HG03565 (cell line): ENCODE measurements around the gene KLRC2.
"Not testable (repeated sequence)": the region's sequence is repeated elsewhere in the genome, so short reads cannot be mapped to it uniquely, and the experiment has no call there.

Source experiments
- ATAC-seq: cut with Tn5 transposase; IDR thresholded peaks from one replicate; pipeline ENCODE4 v1.9.1; 2021; ENCODE audit warnings: mild to moderate bottlenecking, moderate library complexity; ENCODE audit not compliant: unreplicated experiment

Gene KLRC2

DNA sequence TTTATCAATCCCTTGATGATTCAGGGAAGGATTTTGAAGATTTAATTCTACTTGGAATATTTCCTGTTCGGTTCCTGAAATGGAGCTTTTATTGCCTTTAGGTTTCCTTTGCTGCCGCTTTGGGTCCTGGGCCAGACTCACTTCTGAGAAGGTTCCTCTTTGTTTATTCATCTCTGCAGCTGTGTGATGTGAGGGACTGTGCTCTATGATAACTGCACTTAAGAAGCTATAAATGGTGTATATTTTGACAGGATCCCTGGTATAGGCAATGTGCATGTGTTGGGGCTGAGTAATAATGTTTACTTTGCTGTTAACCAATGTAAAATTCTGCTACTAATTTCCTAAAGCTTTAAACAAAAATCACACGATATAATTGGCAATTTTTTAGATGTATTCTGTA lies at the start of gene KLRC2:
TSS of gene KLRC2 (minus strand) at position 195 of the 400 bp plus-strand sequence. CDS start at position 171, 24 bp downstream.
- ATAC-seq, result not testable (repeated sequence)

DNA sequence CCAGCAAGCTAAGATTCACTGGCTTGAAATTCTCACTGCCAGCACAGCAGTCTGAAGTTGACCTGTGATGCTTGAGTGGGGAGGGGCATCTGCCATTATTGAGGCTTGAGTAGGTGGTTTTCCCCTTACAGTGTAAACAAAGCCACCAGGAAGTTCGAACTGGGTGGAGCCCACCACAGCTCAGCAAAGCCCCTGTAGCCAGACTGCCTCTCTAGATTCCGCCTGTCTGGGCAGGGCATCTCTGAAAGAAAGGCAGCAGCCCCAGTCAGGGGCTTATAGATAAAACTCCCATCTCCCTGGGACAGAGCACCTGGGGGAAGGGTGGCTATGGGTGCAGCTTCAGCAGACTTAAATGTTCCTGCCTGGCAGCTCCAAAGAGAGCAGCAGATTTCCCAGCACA lies 46.1 kb upstream of the KLRC2 start:
- not testable (repeated sequence) for ATAC-seq

DNA sequence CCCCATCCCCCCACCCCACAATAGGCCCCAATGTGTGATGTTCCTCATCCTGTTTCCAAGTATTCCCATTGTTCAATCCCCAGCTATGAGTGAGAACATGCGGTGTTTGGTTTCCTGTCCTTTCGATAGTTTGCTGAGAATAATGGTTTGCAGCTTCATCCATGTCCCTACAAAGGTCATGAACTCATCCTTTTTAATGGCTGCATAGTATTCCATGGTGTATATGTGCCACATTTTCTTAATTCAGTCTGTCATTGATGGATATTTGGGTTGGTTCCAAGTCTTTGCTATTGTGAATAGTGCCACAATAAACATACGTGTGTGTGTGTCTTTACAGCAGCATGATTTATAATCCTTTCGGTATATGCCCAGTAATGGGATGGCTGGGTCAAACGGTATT lies 37.0 kb upstream of the KLRC2 start:
- not testable (repeated sequence) for ATAC-seq

DNA sequence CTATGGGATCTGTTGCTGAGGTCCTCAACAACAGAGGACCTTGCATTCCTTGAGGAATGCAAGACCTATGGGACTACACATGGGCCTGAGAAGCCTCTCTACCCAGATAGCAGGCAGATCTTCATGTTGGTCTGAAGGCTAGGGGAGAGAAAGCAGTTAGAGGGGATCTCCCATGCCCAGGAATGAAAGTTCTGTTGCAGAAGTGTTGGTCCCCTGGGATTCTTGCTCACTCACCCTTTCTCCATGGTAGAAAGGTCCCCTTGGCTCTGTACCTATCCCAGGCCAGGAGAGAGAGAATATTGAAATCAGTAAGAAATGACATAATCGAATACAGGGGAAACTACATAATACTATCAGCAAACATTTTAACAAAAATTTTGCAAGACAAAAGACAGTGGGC lies 33.9 kb upstream of the KLRC2 start:
- no peak for ATAC-seq

DNA sequence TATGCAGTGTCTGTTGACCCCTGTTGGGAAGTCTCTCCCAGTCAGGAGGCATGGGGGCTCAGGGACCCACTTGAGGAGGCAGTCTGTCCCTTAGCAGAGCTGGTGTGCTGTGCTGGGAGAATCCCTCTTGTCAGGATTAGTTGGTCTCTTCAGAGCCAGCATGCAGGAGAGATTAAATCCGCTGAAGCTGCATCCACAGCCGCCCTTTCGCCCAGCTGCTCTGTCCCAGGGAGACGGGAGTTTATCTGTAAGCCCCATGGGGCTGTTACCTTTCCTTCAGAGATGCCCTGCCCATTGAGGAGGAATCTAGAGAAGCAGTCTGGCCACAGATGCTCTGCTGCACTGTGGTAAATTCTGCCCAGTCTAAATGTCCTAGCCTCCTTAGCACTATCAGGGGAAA lies 30.5 kb upstream of the KLRC2 start:
- no peak for ATAC-seq

DNA sequence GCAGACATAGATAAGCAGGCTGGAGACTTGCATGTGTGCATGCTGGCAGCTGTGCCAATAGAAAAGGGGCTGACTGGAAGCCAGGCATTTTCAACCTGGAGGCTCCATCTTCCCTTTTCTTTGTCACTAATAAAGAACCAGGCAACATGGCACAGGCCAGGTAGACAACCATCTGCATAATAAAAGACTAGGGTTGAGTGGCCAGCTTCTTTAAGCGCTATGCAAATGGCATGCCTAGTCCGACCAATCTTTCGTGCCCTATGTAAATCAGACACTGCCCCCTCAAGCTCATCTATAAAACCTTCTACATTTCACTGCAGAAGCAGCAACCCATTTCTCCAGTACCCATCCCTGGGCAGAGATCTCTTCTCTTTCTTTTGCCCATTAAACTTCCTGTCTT lies 21.9 kb upstream of the KLRC2 start:
- no peak for ATAC-seq

DNA sequence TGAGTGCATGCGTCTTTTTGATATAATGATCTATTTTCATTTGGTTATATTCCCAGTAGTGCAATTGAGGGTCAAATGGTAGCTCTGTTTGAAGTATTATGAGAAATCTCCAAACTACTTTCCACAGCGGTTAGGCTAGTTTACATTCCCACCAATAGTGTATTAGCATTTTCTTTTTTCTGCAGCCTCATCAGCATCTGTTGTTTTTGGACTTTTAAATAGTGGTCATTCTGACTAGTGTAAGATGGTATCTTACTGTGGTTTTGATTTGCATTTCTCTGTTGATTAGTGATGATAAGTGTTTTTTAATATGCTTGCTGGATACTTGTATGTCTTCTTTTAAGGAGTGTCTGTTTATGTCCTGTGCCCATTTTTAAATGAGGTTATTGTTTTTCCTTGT lies 21.0 kb upstream of the KLRC2 start:
- no peak for ATAC-seq

DNA sequence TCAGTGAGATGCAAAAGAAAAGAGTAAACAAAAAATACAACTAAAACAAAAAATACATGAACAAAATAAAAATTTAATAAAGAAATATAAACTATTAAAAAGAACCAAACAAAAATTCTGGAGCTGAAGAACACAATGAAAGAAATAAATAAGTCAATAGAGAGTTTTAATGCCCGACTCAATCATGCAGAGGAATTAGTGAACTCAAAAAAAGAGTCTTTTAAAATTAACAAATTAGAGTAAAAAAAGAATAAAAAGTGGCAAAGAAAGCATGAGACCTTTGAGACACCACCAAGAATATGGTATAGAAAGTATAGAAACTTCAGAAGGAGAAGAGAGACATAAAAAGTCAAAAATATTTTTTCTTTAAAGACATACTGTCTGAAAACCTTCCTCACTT lies 20.0 kb upstream of the KLRC2 start:
- no peak for ATAC-seq

DNA sequence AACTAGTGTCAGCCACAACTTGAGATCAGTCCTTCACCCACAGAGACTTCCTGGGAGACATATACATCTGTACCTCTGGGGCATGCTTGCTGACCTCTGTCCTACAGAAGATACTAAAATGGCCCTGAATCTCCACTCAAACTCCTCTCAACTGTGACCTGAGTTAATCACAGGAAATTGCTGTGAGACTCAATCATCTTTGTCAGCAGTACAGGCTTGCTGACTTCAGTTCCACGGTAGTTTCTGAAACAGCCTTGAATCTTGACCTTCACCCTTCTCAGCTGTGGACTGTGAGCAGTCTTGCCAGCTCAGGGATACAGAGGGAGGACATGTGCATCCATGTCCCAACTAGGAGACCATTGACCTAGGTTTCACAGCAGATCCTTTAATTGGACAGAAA lies 18.7 kb upstream of the KLRC2 start:
- no peak for ATAC-seq

DNA sequence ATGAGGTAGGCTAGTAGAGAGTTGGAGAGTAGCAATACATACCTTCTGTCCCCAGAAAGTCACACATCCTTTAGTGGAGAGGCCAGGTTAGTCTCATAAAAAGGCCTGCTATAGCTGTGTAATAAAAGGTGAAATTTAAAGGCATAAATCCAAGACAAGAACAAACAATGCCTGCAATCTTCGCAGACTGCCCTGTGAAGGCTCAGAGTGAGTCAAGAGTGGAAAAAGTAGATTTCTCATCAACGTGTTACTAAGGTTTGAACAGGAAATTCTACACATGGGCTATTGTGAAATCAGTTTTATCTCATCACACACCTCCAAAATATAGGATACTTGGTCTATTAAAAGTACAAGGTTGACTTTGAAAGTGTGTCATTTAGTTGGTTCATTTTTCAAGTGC lies 17.3 kb upstream of the KLRC2 start, which contains the start of gene KLRC1:
TSS of gene KLRC1 (minus strand) at position 222 of the 400 bp plus-strand sequence. CDS start 2,221 bp downstream, outside the sequence.
- no peak for ATAC-seq

DNA sequence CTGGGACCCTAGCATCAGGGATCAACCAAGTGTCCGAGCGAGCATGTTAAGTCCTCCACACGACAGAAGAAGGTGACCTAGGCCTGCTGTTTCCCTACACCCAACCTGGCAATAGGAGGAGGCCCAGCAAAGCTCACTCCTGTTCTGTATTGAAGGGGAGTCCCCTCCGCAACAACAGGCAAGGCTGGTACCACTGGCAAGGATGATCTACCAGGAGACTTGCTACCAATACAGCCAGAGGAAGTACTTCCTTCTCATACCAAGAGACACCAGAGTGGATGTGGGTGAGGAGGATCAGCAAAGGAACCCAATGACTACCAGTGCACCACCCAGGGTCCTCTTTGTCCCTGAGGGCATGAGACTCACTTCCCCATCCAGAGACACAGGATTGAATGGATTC lies 12.4 kb upstream of the KLRC2 start:
- no peak for ATAC-seq

DNA sequence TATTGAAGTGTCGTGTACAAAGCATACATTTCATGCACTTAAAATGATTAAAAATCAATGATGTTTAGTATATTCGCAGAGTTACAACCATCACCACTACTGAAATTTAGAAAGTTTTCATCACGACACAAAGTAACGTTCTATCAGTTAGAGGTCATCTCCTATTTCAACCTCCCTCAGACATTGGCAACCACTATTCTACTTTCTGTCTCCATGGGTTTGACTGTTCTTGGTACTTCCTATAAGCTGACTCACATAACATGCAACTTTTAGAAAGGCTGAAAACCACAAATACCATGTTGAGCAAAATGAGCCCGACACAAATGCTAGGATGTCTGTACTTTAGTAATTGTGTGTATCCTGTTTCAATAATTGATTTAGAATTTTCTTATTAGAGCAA lies 10.2 kb upstream of the KLRC2 start:
- not testable (repeated sequence) for ATAC-seq

DNA sequence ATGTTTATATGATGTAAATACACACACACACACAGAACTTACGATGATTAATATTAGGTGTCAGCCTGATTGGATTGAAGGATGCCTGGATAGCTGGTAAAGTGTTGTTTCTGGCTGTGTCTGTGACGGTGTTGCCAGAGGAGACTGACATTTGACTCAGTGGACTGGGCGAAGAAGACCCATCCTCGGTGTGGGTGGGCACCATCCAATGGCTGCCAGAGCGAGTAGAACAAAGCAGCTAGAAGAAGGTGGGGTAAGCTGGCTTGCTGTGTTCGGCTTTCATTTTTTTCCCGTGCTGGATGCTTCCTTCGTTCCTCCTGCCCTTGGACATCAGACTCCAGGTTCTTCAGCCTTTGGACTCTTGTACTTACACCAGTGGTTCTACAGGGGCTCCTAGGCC lies 5.3 kb upstream of the KLRC2 start:
- not testable (repeated sequence) for ATAC-seq

DNA sequence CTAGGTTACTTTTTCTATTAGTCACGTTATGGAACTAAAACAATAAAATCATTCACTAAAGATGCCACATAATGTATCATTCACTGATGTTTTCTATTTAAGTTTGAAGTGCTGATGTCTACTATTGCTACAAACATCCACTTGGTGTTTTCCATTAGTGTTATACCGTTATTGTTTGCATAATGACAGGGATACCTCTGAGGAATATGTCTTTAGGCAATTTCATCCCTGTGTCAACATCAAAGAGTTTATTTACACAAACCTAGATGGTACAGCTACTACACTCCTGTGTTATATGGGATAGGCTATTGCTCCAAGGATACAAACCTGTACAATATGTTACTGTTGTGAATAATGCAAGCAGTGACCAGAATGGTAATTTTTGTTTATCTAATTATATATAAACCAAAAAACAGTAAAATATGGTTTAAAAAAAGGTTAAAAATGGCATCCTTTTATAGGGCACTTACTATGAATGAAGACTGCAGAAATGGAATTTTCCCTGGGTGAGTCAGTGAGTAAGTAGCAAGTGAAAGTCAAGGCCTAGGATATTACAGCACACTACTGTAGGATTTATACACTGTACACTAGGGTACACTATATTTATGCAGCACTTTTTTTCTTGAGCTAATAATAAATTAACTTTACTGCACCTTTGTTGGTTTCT lies 3.9 kb upstream of the KLRC2 start:
- not testable (repeated sequence) for ATAC-seq

DNA sequence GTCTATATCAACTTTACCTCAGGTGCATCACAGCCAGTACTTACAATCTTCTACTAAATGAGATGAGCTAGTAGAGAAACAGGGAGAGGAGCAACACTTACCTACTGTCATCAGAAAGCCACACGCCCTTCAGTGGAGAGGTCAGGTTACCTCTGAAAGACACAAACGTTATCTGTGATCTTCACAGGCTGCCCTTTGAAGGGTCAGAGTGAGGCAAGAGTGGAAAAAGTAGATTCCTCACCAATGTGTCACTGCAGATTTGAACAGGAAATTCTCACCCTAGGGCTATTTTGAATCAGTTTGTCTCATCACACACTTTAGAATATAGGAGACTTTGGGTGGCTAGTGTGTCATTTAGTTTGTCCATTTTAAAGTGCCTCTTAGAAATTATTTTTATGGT lies 1.8 kb upstream of the KLRC2 start:
- not testable (repeated sequence) for ATAC-seq

DNA sequence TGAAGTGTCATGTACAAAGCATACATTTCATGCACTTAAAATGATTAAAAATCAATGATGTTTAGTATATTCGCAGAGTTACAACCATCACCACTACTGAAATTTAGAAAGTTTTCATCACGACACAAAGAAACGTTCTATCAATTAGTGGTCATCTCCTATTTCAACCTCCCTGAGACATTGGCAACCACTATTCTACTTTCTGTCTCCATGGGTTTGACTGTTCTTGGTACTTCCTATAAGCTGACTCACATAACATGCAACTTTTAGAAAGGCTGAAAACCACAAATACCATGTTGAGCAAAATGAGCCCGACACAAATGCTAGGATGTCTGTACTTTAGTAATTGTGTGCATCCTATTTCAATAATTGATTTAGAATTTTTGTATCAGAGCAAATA lies 5.2 kb downstream of the KLRC2 start:
- ATAC-seq, result not testable (repeated sequence)

DNA sequence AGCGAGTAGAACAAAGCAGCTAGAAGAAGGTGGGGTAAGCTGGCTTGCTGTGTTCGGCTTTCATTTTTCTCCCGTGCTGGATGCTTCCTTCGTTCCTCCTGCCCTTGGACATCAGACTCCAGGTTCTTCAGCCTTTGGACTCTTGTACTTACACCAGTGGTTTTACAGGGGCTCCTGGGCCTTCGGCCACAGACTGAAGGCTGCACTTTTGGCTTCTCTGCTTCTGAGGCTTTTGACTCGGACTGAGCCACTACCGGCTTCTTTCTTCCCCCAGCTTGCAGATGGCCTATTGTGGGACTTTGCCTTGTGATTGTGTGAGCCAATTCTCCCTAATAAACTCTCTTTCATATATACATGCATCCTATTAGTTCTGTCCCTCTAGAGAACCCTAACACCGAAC lies 9.9 kb downstream of the KLRC2 start:
- ATAC-seq, result not testable (repeated sequence)

DNA sequence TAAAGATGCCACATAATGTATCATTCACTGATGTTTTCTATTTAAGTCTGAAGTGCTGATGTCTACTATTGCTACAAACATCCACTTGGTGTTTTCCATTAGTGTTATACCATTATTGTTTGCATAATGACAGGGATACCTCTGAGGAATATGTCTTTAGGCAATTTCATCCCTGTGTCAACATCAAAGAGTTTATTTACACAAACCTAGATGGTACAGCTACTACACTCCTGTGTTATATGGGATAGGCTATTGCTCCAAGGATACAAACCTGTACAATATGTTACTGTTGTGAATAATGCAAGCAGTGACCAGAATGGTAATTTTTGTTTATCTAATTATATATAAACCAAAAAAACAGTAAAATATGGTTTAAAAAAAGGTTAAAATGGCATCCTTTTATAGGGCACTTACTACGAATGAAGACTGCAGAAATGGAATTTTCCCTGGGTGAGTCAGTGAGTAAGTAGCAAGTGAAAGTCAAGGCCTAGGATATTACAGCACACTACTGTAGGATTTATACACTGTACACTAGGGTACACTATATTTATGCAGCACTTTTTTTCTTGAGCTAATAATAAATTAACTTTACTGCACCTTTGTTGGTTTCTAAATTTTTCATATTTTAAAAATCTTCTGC lies 11.4 kb downstream of the KLRC2 start:
- ATAC-seq, result not testable (repeated sequence)

DNA sequence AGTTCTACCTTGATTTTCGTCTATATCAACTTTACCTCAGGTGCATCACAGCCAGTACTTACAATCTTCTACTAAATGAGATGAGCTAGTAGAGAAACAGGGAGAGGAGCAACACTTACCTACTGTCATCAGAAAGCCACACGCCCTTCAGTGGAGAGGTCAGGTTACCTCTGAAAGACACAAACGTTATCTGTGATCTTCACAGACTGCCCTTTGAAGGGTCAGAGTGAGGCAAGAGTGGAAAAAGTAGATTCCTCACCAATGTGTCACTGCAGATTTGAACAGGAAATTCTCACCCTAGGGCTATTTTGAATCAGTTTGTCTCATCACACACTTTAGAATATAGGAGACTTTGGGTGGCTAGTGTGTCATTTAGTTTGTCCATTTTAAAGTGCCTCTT lies 13.7 kb downstream of the KLRC2 start:
- ATAC-seq, result not testable (repeated sequence)

DNA sequence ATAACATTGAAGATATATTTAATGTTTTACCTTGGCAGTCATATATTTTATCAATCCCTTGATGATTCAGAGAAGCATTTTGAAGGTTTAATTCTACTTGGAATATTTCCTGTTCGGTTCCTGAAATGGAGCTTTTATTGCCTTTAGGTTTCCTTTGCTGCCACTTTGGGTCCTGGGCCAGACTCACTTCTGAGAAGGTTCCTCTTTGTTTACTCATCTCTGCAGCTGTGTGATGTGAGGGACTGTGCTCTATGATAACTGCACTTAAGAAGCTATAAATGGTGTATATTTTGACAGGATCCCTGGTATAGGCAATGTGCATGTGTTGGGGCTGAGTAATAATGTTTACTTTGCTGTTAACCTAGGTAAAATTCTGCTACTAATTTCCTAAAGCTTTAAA lies 15.5 kb downstream of the KLRC2 start, which contains the start of gene KLRC3:
TSS of gene KLRC3 (minus strand) at position 262 of the 400 bp plus-strand sequence. CDS start at position 217, 45 bp downstream.
- ATAC-seq, result not testable (repeated sequence)

DNA sequence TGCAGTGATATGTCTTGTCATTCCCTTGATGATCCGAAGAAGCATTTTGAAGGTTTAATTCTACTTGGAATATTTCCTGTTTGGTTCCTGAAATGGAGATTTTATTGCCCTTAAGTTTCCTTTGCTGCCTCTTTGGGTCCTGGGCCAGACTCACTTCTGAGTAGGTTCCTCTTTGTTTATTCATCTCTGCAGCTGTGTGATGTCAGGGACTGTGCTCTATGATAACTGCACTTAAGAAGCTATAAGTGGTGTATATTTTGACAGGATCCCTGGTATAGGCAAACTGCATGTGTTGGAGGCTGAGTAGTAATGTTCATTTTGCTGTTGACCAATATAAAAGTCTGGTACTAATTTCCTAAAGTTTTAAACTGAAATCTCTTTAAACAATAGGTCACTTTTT lies 26.4 kb downstream of the KLRC2 start, which contains the start of gene KLRC4:
TSS of gene KLRC4 (minus strand) at position 366 of the 400 bp plus-strand sequence. CDS start at position 184, 182 bp downstream.
- no peak for ATAC-seq

DNA sequence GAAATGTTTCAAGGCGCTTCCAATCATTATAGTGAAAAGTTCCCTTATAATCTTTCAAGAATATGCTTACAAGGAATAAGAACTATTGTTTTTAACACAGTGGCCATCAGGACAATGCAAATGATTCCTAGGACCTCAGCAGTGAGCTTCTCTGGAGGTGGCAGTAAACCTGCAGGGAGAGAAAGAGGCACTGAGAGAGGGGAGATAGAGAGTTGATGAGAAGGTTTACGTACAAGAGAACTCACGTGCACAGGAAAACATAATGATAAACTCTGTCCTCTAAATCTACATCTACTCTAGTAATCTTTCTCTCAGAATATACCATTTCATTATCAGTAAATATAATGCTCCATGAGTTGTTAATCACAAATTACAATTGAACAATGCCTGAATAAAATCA lies 27.0 kb downstream of the KLRC2 start:
- no peak for ATAC-seq
